Keratinocyte (primary cell): Measurements from ENCODE around the gene CHCHD1. TPM values are rescaled to one million over a fixed set of nuclear protein-coding genes. Genes with fewer than 3 reads are reported as not detected.

Experiments
- DNase-seq: peaks from one replicate; pipeline ENCODE4 v3.0.0-alpha.2; 2011; ENCODE audit warnings: low read depth, missing footprints, low spot score
- FAIRE-seq: peaks from 2 replicates; lab custom pipeline; 2011; peaks lifted over from hg19 to GRCh38; lab: Jason Lieb, UNC
- H2AFZ ChIP-seq: 2 replicates; pipeline ENCODE4 v1.6.0; 2012; ENCODE audit warnings: low read length, control low read depth, inconsistent platforms; ENCODE audit not compliant: control insufficient read depth
- H3K27ac ChIP-seq: 2 replicates; pipeline ENCODE4 v1.5.1; 2011; ENCODE audit warnings: low read length; ENCODE audit not compliant: control insufficient read depth, insufficient read depth
- H3K27me3 ChIP-seq: 3 replicates; pipeline ENCODE4 v1.6.0; 2011; ENCODE audit warnings: low read length; ENCODE audit not compliant: control insufficient read depth, insufficient read depth; ENCODE audit errors: extremely low read depth
- H3K36me3 ChIP-seq, 2 experiments: 2 replicates in 1 of 2; 3 replicates in 1 of 2; pipeline ENCODE4 v1.5.1; 2011; ENCODE audit warnings: low read length in 2 of 2, mild to moderate bottlenecking in 1 of 2; ENCODE audit not compliant: control insufficient read depth in 2 of 2, insufficient read depth in 2 of 2; ENCODE audit errors: extremely low read depth in 1 of 2
- H3K4me1 ChIP-seq: 3 replicates; pipeline ENCODE4 v1.5.1; 2011; ENCODE audit warnings: low read length; ENCODE audit not compliant: control insufficient read depth, insufficient read depth; ENCODE audit errors: extremely low read depth
- H3K4me2 ChIP-seq: 3 replicates; pipeline ENCODE4 v1.6.0; 2011; ENCODE audit warnings: low read depth, low read length; ENCODE audit not compliant: control insufficient read depth, insufficient read depth; ENCODE audit errors: extremely low read depth
- H3K4me3 ChIP-seq, 3 experiments: fragments of 200-600 bp in 1 of 3; sonication (generic) in 1 of 3; 2 replicates in 2 of 3; 3 replicates in 1 of 3; pipeline ENCODE4 v1.5.1; 2011 to 2016; ENCODE audit warnings: low read length in 3 of 3, mild to moderate bottlenecking in 3 of 3, control low read depth in 2 of 3, inconsistent platforms in 1 of 3, low read depth in 1 of 3, mixed read lengths in 1 of 3, mixed run types in 1 of 3, moderate library complexity in 1 of 3; ENCODE audit not compliant: control insufficient read depth in 2 of 3, insufficient read depth in 2 of 3; ENCODE audit errors: extremely low read depth in 1 of 3
- H3K79me2 ChIP-seq: 2 replicates; pipeline ENCODE4 v1.6.0; 2012; ENCODE audit warnings: low read length; ENCODE audit not compliant: control insufficient read depth, insufficient read depth
- H3K9ac ChIP-seq: 3 replicates; pipeline ENCODE4 v1.6.0; 2011; ENCODE audit warnings: low read length; ENCODE audit not compliant: control insufficient read depth, insufficient read depth; ENCODE audit errors: extremely low read depth
- H3K9me1 ChIP-seq: 3 replicates; pipeline ENCODE4 v1.6.0; 2011; ENCODE audit warnings: low read length; ENCODE audit not compliant: control insufficient read depth, insufficient read depth; ENCODE audit errors: extremely low read depth
- H3K9me3 ChIP-seq: 2 replicates; pipeline ENCODE4 v1.5.1; 2012; ENCODE audit warnings: low read depth, low read length; ENCODE audit not compliant: control insufficient read depth
- H4K20me1 ChIP-seq: 3 replicates; pipeline ENCODE4 v1.6.0; 2011; ENCODE audit warnings: low read length; ENCODE audit not compliant: control insufficient read depth, insufficient read depth; ENCODE audit errors: extremely low read depth
- CTCF ChIP-seq, 3 experiments: IDR thresholded peaks in 1 of 3; conservative IDR thresholded peaks in 1 of 3; optimal IDR thresholded peaks in 1 of 3; 2 replicates in 2 of 3; 3 replicates in 1 of 3; pipeline versions ENCODE3 to v1.5.1; 2011; ENCODE audit warnings: low read length in 3 of 3, mild to moderate bottlenecking in 3 of 3, moderate library complexity in 2 of 3, control low read depth in 1 of 3, inconsistent platforms in 1 of 3; ENCODE audit not compliant: insufficient read depth in 2 of 3; ENCODE audit errors: extremely low read depth in 1 of 3
- EZH2 ChIP-seq: IDR thresholded peaks from one replicate; pipeline ENCODE4 v1.6.1; 2012; ENCODE audit warnings: inconsistent platforms, mild to moderate bottlenecking, low read length, moderate library complexity
- dilution Hi-C: fragments of 300-500 bp; cut with MboI; formaldehyde crosslinking; loops from one replicate; pipeline ENCODE4 v1.7.0; 2020; ENCODE audit warnings: low sequenced_read_pairs; ENCODE audit not compliant: extremely low pct_ligation_motif_present
- polyA plus RNA-seq, 5 experiments: library from polyadenylated mRNA; depleted of rRNA in 3 of 5; stranded (reverse) in 3 of 5; stranded (forward) in 1 of 5; unstranded in 1 of 5; fragments of >200 nt; gene quantifications; 1 replicate in 1 of 5; 2 replicates in 3 of 5; 3 replicates in 1 of 5; pipeline versions ENCODE4 v1.2.1 to v1.2.3, GENCODE V29; 2011 to 2012; ENCODE audit warnings: missing spikeins in 2 of 5, low read depth in 1 of 5, low replicate concordance in 1 of 5

The CHCHD1 gene
- polyA plus RNA-seq, 1 donor (not counting 4 experiments of a cell fraction or from before 2014, with no cell fraction given): 59.8 TPM

- no peak overlapping the region for H3K27ac ChIP-seq
These were observed 21.9 kb downstream of the CHCHD1 start for GRCh38 chr10:73803680-73804286.

GRCh38 chr10:73806176-73806950, 24.5 kb downstream of the CHCHD1 start:
- DNase-seq: no peak
- H3K9ac ChIP-seq: no peak overlapping the region
- H3K36me3 ChIP-seq: peaks cover 31 to 46% of the 10 kb centered on the region in 2 experiments
- TF ChIP-seq CTCF (optimal IDR thresholded peaks at IDR 0.05 in 1 of 3, IDR thresholded peaks at IDR 0.05 in 1 of 3, conservative IDR thresholded peaks at IDR 0.05 in 1 of 3; ENCODE audit: extremely low read depth in 1 of 3, insufficient read depth in 2 of 3, low read length in 3 of 3) (no peak), EZH2 (no peak)
- H3K9me3 ChIP-seq: no peaks in the 10 kb centered on the region
- dilution Hi-C loops: no loop called here
- no peaks in the 10 kb centered on the region for H3K9me1 ChIP-seq
- H3K4me3 ChIP-seq: no peak overlapping the region
- no peak for FAIRE-seq
- H3K79me2 ChIP-seq: peaks cover 3% of the 10 kb centered on the region
- H3K27ac ChIP-seq: no peak overlapping the region
- H3K4me2 ChIP-seq: no peak overlapping the region
- H3K27me3 ChIP-seq: no peaks in the 10 kb centered on the region
- no peaks in the 10 kb centered on the region for H3K4me1 ChIP-seq
- H2AFZ ChIP-seq: no peak overlapping the region
- no peaks in the 10 kb centered on the region for H4K20me1 ChIP-seq

More at GRCh38 chr10:73803680-73804286, 21.9 kb downstream of the CHCHD1 start:
- Histone ChIP-seq H3K9ac (no peak overlapping the region), H3K9me1 (no peaks in the 10 kb centered on the region), H3K4me1 (no peaks in the 10 kb centered on the region), H3K4me3 (no peak overlapping the region), H2AFZ (no peak overlapping the region), H3K36me3 (peaks cover 44 to 56% of the 10 kb centered on the region in 2 experiments), H4K20me1 (no peaks in the 10 kb centered on the region), H3K9me3 (no peaks in the 10 kb centered on the region), H3K79me2 (no peaks in the 10 kb centered on the region), H3K27me3 (no peaks in the 10 kb centered on the region), H3K4me2 (no peak overlapping the region)
- FAIRE-seq: no peak
- TF ChIP-seq EZH2 (no peak), CTCF (optimal IDR thresholded peaks at IDR 0.05 in 1 of 3, IDR thresholded peaks at IDR 0.05 in 1 of 3, conservative IDR thresholded peaks at IDR 0.05 in 1 of 3; ENCODE audit: extremely low read depth in 1 of 3, insufficient read depth in 2 of 3, low read length in 3 of 3) (no peak)
- dilution Hi-C loops: no loop called here
- DNase-seq: no peak
